Activated CD4-positive, alpha-beta T cell treated with anti-CD3 and anti-CD28 coated beads for 48 hours (primary cell): ENCODE measurements around the gene AHI1.
A peak's percentile ranks its signal among the peaks of the same experiment; 100 is the strongest.
"Not testable (repeated sequence)": the region's sequence is repeated elsewhere in the genome, so short reads cannot be mapped to it uniquely, and the experiment has no call there.

Experiments used
- DNase-seq: peaks from one replicate; pipeline ENCODE4 v3.0.0-alpha.2; 2020

Gene AHI1

DNA sequence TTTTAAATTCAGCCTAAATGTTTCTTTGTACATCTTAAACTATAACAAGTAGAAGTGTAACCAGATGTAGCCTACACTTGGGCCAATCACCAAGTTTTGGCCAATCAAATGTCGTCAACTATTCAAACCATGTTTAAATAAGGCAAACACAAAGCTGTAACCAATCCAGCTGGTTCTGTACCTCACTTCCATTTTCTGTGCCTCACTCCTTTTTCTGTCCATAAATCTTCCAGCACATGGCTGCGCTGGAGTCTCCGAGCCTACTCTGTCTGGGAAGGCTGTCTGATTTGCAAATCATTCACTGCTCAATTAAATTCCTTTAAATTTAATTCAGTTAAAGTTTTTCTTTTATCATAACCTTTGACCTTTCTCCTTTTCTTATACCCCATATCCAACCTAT lies 7.7 kb upstream of the AHI1 start:
- DNase-seq = no peak

DNA sequence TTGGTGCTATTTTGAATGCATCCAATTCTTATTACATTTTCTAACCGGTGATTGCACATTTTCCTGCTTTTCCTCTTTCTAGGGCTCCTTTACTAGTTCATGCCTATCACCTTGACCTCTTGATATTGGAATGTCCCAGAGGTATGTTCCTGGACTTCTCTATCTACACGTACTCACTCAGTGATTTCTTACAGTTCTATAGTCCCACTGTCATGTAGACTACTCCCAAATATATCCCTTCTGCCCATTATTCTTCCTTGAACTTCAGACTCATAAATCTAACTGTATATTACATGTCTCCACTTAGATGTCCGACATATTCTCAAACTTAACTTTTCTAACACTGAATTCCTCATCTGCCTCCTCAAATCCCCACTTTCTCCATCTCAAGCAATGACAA lies 7.2 kb upstream of the AHI1 start:
- DNase-seq = no peak

DNA sequence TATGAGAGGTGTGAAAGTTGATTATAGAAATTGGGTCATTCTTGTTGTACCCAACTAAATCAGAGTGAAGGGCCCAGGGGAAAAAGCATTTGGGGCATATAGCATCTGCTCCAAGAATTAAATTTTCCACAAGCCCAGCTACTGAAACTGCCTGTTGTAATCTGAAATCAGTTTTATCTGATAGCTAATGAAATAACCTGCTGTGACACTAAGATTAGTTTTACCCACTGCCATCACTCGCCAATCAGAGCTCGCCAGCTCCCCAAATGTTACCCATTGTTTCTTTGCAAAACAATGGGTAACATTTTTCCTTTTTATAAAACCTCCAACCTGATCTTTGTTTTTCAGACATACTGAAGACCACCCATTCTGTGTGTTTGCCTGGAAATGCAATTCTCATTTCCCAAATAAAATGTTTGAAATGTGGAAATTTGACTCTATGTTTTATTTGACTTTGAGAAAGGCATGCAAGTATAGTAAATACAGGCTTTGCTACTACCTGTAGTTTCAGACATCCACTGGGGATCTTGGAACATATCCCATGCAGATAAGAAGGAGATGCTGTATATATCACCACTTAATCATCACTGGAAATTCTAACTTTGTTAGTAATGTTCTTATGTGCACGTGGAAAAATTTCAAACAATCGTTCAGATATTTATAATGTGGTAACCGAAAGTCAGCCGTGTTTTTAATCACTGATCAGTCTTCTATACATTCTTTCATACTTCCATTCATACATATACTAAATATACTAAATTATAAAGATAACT lies 6.3 kb upstream of the AHI1 start:
- no peak for DNase-seq

DNA sequence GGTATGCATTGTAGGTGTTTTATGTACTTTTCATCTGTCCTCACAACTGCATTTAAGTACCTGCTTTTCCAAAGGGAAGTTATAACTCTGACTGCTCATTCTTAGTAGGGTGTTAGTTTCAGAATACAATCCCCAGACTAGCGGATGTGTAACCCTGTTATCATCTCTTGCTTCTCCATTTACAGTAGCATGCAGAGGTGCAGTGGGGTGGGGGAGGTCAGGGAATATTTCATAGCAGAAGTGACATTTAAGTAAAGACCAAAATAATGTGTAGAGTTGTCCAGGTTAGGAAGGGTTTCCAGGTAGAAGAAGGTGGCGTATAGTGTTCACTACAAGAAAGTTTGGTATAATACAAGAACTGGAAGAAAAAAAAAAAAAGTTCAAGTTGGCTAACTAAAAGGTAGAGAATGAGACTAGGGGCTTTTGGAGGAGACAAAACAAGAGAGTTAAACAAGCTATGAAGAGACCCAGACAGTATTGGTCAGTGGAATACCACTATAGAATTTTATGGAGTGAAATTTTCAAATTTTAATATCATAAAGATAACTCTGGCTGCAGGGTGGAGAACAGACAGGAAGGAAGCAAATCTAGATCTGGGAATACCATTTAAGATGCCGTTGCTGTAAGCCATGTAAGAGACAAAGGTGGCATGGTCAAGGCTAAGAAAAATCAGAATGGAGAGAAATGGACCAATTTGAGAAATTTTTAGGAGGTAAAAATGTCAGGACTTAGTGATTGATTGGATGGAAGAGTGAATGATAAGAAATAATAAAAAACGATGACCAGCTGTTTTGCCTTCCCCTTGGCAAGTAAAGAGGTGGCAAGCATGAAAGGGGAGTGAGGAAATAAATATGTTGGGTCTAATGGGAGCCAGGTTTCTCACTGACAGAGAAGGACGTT lies 2.2 kb upstream of the AHI1 start:
- no peak for DNase-seq

DNA sequence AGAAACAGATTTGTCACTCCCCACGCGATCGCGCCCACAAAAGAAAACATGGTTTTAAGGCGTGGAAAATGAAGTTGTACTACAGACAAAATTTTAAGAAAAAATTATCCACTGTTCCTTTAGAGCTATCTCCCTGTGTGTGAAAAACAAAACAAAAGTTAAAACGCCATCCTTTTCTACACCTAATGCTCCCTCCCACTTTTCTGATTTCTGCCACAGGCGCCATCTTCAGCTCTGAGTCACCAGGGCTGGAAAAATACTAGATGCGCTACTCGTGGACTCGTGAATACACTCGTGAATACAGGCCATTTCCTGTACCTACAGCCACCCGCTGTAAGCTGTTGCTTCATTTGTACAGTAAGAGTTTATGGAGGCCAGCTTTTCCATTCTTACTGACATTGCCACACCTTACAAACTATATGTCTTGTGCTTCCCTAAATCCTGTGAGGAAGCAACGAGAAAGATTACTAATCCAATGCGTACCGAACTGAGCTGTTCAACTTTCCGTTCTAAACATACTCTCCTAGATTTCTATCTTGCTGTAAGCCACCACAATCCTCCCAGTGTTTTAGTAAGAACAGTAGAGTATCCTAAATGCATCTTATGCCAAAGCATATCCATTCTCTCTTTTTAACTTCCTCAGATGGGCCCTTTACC lies 773 bp upstream of the AHI1 start:
- DNase-seq = peak; percentile 73

DNA sequence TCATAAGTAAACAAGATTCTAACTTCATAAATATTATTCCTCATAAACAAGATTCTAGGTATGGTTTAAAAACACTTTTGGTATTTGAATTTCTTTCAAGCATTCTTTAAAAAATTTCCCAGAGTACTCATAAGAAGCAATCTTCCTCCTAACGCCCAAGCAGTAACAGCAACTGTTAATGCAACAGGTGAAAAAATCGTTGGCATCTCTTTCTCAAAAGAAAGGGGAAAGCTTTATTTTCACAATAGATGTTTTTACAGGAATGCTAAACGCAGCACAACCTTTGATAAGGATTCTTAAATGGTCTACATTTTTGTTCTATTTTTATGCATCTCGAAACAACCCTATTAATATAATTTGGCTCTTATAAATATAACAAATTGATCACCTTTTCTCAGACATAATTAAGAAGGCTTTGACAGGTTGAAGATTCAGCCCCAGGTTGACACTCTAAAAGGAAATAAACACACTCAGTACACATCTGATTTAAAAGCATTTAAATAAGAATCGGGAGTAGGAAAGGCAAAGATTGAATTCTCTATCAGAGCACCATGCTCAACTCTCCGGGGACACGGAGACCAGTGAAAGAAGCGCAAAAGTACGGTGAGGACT lies 634 bp downstream of the AHI1 start:
- no peak for DNase-seq

DNA sequence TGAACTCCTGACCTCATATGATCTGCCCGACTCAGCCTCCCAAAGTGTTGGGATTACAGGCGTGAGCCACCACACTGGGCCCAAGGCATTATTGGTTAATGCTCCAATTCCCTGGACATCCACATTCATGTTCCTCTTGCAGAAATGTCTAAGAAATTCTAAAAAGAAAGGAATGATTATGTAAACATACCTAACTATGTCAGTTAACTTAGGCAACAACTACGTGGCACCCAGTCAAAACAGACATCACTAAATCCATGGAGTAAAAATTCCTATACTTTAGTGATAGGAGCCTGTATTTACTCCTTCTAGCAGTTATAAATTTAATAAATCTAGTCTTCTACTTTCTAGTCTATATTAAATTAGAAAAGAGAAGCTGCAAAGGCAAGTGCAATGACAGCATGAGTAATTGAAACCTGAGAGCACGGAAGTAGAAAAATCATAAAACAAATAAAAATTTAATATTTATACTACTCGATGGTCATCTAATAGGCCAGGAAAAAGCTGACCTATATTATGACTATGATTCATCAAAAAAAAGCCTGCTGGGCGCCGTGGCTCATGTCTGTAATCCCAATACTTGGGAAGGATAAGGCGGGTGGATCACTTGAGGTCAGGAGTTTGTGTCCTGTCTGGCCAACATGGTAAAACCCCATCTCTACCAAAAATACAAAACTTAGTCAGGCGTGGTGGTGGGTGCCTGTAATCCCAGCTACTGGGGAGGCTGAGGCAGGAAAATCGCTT lies 4.2 kb downstream of the AHI1 start:
- no peak for DNase-seq

DNA sequence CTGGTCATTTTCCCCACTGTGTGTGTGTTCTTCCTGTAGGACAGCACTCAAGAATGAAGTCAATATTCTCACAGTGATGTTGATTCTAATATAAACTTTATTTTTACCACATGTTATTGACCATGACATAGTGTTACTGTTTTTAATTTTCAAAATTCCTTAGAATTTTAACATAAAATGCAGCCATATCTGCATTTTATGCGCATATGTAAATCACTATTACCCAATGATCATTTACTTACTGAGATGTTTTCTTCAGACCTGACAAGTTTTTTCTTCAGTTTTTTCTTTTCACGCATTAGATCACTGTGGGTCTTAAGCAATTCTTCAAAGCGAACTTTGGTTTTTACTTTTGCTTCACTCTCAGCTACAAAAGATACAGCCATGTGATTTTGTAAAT lies 7.2 kb downstream of the AHI1 start:
- DNase-seq = no peak

DNA sequence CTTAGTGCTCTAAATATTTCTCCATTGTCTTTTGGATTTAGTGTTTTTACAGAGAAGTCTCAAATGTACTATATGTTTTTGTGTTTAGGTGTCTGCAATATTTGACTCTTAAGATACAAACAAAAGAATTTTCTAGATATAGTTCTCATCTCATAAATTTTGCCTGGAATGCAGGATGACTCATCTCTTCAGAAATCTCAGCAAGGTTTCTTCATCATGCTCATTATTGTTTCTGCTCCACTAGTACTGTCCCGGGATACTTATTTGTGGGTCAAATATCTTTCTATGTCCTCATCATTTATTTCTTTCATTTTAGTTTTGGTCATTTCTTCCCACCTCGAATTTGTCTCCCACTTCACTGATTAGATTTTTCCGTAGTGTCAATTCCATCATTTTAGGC lies 9.5 kb downstream of the AHI1 start:
- no peak for DNase-seq

DNA sequence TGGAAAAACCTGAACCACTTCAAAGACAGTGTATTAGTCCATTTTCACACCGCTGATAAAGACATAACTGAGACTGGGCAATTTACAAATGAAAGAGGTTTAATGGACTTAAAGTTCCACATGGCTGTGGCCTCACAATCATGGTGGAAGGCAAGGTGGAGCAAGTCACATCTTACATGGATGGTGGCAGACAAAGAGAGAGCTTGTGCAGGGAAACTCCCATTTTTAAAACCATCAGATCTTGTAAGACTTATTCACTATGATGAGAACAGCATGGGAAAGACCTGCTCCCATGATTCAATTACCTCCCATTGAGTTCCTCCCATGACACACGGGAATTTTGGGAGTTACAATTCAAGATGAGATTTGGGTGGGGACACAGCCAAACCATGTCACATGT lies 13.6 kb downstream of the AHI1 start:
- DNase-seq = not testable (repeated sequence)

DNA sequence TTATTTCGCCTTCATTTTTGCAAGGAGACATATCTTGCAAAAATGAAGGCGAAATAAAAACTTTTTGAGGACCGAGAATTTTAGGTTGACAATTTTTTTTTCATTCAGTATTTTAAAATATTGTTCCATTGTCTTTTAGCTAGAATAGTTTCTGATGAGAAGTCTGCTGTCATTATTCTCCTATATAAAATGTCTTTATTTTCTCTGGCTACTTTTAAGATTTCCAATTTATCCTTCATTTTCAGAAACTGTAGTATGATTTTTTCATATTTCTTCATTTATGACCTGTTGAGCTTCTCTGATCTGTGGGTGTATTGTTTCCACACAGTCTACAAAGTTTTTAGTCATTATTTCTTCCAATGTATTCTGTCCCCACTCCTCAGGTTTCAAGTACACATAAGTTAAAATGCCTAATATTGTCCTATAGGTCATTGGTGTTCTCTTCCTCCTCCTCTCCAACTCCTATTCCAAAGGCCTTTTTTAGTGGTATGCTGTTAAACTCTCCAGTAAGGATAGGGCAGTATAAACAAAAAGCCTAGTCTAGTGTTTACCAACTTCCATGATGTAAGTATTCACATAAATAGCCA lies 15.7 kb downstream of the AHI1 start:
- no peak for DNase-seq

DNA sequence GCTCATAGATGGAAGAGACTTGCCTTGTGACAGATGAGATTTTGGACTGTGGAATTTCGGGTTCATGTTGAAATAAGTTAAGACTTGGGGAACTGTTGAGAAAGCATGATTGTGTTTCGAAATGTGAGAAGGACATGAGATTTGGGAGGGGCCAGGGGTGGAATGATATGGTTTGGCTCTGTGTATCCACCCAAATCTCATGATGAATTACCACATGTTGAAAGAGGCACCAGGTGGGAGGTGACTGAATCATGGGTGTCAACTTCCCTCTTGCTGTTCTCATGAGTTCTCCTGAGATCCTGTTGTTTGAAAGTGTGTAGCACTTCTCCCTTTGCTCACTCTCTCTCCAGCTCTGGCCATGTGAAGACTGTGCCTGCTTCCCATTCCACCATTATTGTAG lies 17.9 kb downstream of the AHI1 start:
- DNase-seq = no peak

DNA sequence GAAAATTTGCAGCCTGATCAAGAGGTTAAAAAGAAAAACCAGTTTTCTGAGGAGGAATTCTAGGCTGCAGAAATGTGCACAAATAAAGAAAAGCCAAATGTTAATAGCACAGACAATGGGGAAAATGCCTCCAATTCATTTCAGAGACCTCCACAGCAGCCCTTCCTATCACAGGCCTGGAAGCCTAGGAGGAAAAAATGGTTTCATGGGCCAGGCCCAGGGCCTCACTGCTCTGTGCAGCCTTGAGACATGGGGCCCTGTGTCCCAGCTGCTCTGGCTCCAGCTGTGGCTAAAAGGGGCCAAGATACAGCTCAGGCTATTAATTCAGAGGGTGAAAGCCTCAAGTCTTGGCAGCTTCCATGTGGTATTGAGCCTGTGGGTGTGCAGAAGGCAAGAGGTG lies 18.9 kb downstream of the AHI1 start:
- no peak for DNase-seq

DNA sequence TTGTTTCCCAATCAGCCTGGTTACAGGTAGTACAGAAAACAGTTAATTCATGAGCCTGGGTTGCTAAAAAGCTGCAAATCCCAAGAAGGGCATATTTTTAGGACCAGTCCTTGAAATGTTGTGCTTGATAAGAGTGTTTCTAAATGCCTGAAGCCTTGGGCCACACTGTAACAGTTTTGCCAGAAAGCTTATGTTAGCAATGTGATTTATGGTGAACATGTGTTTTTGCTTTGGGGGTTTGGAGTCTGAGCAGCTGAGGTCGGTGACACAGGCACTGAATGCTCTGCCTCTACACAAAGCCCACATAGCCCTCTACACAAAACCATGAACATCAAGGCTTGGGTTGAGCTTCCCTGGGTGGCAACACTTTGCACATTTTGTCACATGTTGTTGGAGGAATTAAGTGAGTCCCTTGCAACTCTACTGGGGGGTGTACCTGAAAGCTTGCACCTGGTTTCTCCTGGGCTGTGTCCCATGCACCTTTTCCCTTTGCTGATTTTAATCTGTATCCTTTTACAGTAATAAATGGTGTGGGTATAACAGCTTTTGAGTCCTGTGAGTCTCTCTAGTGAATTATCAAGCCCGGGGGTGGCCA lies 22.2 kb downstream of the AHI1 start:
- DNase-seq = no peak

DNA sequence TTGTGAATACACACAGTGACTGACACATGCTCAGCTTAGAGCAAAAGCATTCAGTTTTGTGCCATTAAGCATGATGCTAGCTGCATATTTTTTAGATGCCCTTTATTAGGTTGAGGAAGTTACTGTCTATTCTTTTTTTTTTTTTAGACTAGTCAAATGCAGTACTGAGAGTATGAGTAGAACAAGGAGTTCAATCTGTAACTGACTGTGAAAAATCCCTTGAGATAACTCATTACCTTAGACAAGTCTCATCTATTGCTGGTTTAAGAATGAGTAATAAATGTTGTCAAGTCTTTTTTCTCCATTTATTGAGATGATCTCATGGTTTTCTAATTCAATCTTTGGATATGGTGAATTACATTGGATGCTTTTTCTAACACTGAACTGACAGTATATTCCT lies 23.2 kb downstream of the AHI1 start:
- no peak for DNase-seq

DNA sequence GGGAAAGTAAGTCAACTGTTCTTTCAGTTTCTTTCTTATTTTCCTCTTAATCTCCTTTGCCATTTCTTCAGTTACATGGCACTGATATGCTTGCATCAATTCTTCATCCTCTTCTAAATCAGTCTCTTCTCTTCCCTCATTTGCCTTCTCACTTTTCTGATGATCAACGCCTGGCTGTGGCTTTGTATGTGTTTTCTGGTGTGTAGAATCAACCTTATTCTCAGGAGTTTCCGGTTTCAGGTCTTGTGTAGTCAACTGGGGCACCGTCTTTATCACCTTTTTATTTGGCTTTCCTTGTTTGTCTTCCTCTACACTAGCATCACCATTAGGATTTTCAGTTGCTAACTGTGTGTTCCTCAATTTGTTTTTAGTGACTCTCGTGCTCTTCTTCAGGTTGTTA lies 31.6 kb downstream of the AHI1 start:
- no peak for DNase-seq

DNA sequence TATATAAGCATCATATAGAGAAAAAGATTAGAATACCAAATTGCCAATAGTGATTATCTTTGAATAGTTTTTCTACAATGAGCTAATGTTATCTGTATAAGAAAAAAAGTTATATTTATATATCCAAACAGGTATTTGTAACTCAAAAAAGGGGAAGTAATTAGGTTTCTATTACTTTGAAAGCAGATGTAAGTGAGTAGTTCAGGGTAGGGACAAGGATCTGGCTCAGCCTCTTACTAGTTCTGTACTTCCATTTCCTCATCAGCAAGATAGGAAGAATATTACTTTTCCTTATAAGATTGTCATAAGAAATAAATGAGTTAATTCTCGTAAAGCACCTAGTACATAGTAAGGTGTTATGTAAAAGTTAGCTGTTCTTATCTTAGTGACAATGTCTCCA lies 32.2 kb downstream of the AHI1 start:
- no peak for DNase-seq

DNA sequence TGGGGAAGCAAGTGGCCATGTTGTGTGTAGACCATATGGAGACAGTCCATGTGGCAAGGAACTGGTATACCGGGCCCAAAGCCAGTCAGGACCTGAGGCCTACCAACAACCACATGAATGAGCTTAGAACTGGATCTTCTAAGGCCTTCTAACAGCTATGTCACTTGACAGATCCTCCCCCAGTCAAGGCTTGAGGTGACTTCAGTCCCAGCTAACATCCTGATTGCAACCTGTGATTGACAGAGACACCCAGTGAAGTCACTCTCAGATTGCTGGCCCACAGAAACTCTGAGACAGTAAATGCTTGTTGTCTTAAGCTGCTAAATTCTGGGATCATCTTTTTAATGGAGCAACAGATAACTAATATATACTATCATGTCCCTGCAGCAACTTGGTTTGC lies 32.9 kb downstream of the AHI1 start:
- no peak for DNase-seq

DNA sequence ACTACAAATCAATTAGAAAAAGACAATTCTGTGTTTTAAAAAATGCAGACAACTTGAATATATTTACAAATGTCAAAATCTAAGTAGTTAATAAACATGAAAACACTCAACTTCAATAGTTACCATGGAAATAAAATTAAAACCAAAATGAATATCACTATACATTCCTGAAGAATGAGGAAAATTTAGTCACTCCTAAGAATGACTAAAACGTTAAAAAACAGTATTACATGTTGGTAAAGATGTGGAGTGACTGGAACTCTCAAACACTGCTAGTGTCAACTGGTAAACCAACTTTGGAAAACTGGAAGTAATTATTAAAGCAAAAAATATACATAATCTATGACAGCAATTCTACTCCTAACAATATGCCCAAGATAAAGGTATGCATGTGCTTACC lies 36.3 kb downstream of the AHI1 start:
- no peak for DNase-seq

DNA sequence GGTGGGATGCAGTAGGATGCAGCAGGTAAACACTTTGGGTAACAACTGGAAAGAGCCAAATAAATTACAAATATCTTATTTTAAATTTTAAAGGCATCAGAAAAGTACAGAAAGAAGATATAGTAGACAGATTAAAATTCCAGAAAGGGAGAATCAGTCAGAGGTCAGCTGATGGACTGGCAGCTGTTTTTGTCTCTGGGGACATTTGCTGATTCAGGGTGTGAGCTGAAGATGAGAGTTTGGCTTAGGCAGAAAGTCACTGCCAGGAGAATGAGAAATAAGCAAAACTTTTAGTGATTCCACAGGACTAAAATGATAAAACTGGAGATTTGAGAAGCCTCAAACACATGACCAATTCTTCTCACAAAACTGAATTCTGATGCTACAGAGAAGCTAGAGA lies 39.5 kb downstream of the AHI1 start:
- DNase-seq = no peak

DNA sequence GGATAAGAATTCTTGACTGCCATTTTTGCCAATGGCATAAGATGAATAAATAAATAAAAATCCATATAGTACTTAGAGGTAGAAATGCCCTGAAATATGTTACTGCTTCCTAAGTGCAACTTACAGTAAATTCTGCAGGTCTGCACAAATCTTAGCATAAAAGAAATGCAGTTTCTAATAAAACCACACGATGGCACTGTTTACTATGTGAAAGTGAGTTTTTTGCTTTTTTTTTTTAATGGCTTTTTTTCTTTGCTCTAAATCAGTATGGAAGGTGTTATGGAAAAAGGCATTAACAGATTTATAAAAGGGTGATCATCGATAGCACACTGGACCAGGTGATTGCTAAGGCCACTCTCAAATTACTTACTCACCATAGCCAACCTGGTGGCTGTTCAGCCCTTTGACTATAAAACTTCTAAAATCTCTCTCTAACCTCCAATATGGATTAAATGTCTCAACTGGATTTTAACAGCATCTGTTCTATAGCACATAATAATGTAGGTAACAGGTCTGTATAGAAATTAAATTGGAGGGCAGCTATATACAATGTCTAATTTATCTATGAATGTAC lies 45.8 kb downstream of the AHI1 start:
- no peak for DNase-seq

DNA sequence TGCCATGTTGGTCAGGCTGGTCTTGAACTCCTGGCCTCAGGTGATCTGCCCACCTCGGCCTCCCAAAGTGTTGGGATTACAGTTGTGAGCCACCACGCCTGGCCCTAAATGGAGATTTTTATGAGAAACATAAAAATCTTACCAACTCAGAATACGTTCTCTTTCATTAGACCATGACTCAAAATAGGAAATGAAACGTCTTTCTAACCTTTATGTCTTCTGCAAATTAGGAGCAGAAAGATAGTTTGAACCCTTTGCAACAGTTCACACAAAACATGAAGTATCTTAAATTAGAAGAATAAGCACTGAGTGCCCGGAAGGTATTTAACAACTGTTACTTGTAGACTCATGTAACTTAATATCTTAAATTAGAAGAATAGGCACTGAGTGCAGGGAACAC lies 48.3 kb downstream of the AHI1 start:
- no peak for DNase-seq
